DMS53 treated with DMSO at 0.1 percent for 48 hours (cell line): ENCODE results near the gene KLF13.

Source experiments
- DNase-seq: peaks from one replicate; lab custom pipeline; 2025; ENCODE audit not compliant: unreplicated experiment; lab: John Stamatoyannopoulos, UW

KLF13 gene

GRCh38 chr15:31314380-31314779 lies 12.3 kb upstream of the KLF13 start:
- no peak for DNase-seq

- DNase-seq: no peak
These were observed 10.4 kb upstream of the KLF13 start for GRCh38 chr15:31316135-31316795.

- DNase-seq: no peak
These were observed 9.6 kb upstream of the KLF13 start for GRCh38 chr15:31317017-31317416.

- no peak for DNase-seq
These were observed 9.0 kb upstream of the KLF13 start for GRCh38 chr15:31317421-31318327.

- DNase-seq: no peak
These were observed 8.2 kb upstream of the KLF13 start for GRCh38 chr15:31318429-31318828.

GRCh38 chr15:31320022-31320421 lies 6.6 kb upstream of the KLF13 start:
- no peak for DNase-seq

GRCh38 chr15:31321418-31321817 lies 5.2 kb upstream of the KLF13 start:
- no peak for DNase-seq

- DNase-seq: no peak
These were observed 4.1 kb upstream of the KLF13 start for GRCh38 chr15:31322504-31322903.

- no peak for DNase-seq
These were observed 3.0 kb upstream of the KLF13 start for GRCh38 chr15:31323627-31324026.

- DNase-seq: no peak
These were observed 2.4 kb upstream of the KLF13 start for GRCh38 chr15:31324186-31324585.

- no peak for DNase-seq
These were observed 1.6 kb upstream of the KLF13 start for GRCh38 chr15:31324806-31325594.

GRCh38 chr15:31325595-31326155 lies 960 bp upstream of the KLF13 start:
- DNase-seq: no peak

- DNase-seq: no peak
These were observed 437 bp downstream of the KLF13 start for GRCh38 chr15:31326875-31327668.

- DNase-seq: no peak
These were observed 1.2 kb downstream of the KLF13 start for GRCh38 chr15:31327669-31328427.

GRCh38 chr15:31328428-31328968 lies 1.9 kb downstream of the KLF13 start:
- DNase-seq: no peak

- no peak for DNase-seq
These were observed 2.5 kb downstream of the KLF13 start for GRCh38 chr15:31328969-31329639.

- DNase-seq: no peak
These were observed 3.0 kb downstream of the KLF13 start for GRCh38 chr15:31329640-31330010.

- no peak for DNase-seq
These were observed 3.6 kb downstream of the KLF13 start for GRCh38 chr15:31330111-31330785.
